22Rv1 (cell line): Measurements from ENCODE around the gene POFUT1.

Source experiments
- CTCF ChIP-seq: fragments of 450-650 bp; IDR thresholded peaks from 2 replicates; pipeline ENCODE4 v1.5.1; 2017; ENCODE audit warnings: mild to moderate bottlenecking
- ZFX ChIP-seq: fragments of 450-650 bp; IDR thresholded peaks from 2 replicates; pipeline ENCODE4 v1.6.1; 2017; ENCODE audit warnings: antibody characterized with exemption, borderline replicate concordance

DNA sequence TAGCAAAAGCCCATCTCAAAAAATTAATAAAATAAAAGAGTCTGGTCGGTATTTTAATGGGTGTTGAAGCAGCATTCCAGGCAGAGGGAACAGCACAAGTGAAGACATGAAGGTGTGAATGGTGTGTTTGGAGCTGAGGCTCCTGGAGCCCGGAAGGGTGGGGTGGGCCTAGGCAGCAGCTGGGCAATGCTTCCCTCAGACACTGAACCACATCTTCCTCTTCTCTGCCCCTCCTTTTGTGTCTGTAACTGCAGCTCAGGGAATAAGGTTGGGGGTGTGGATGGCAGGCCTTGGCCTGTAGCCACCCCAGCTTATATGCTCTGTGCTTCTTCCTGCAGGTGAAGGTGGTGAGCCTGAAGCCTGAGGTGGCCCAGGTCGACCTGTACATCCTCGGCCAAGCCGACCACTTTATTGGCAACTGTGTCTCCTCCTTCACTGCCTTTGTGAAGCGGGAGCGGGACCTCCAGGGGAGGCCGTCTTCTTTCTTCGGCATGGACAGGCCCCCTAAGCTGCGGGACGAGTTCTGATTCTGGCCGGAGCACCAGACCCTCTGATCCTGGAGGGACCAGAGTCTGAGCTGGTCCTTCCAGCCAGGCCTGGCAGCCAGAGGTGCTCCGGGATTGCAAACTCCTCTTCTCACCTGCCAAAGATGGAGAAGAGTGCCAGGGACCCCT lies 26.6 kb downstream of the POFUT1 start:
- TF ChIP-seq ZFX = no peak
- no peak for TF ChIP-seq CTCF
